Superior temporal gyrus (tissue), 1 donor: ENCODE measurements around the gene CCDC194.
"Not testable (repeated sequence)": the region's sequence is repeated elsewhere in the genome, so short reads cannot be mapped to it uniquely, and the experiment has no call there.

Experiments used
- DNase-seq: peaks from one replicate; pipeline ENCODE4 v3.0.0-alpha.2; 2016; ENCODE audit errors: extremely low spot score

The CCDC194 gene

DNA sequence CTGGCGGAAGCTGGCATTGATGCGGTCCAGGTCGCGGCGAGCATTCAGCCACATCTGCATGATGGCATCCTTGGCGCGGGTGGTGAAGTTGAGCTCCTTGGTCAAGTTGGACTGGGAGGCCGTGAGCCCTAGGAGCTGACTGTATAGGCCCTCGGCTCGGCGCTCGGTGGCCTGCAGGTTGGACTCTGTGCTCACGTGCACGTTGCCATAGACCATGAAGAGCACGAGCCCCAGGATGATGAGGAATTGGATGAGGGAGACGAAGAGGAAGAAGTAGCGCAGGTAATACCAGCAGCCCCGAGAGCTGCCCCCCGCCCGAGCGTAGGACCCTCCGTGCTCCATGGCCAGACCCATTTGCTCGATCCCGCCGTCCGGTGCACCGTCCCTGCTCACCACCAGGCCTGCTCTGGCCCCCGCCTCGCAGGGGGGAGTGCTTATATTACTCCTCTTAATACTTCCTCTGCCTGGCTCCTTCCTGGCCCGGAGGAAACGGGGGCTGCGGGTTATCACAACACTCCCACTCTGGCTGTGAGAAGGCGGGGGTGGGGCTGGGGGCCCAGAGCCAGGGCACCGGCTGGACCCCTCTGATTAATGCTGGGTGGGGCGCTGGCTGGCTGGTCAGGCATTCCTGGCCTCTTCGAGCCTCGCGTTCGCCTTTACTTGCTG is 16.9 kb downstream of the CCDC194 start, which contains the start of gene PLVAP:
Gene PLVAP (minus strand): TSS at position 408 of the 666 bp plus-strand sequence. CDS start 54 bp downstream, at position 354.
- no peak for DNase-seq

DNA sequence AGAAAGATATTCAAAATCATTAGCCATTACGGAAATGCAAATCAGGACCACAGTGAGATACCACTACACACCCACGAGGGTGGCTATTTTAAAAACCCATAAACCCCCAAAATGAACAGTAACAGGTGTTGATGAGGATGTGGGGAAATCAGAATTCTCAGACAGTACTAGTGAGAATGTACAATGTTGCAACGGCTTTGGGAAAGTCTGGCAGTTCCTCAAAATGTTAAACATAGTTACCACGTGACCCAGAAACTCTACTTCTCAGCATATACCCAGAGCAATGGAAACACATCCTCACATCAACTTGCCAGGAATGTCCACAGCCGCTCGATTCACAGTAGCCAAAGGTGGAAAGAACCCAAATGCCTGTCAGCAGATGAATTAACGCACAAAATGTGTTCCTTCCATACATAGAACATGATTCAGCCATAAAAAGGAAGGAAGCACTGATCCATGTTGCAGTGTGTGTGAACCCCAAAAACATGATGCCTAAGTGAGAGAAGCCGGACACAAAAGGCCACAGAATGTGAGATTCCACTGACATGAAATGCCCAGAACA is 23.9 kb downstream of the CCDC194 start:
- peak; percentile 74 for DNase-seq

DNA sequence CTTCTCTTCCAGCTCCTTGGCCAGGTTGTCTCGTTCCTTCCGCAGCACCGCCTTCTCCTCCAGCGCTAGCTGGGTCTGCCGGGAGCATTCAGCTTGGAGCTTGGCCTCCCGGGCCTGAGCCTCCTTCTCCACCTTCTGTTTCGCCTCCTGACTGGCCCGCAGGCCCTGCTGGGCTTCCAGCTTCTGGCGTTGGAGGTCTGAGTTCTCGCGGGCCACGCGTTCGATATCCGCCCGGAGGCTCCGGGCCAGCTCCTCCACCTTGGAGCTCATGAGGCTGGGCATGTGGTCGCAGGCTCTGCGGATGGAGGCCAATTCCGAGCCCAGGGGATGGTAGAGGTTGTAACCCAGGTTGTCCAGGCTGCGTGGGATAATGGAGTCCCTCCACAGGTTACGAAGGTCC is 28.6 kb downstream of the CCDC194 start:
- DNase-seq: no peak

DNA sequence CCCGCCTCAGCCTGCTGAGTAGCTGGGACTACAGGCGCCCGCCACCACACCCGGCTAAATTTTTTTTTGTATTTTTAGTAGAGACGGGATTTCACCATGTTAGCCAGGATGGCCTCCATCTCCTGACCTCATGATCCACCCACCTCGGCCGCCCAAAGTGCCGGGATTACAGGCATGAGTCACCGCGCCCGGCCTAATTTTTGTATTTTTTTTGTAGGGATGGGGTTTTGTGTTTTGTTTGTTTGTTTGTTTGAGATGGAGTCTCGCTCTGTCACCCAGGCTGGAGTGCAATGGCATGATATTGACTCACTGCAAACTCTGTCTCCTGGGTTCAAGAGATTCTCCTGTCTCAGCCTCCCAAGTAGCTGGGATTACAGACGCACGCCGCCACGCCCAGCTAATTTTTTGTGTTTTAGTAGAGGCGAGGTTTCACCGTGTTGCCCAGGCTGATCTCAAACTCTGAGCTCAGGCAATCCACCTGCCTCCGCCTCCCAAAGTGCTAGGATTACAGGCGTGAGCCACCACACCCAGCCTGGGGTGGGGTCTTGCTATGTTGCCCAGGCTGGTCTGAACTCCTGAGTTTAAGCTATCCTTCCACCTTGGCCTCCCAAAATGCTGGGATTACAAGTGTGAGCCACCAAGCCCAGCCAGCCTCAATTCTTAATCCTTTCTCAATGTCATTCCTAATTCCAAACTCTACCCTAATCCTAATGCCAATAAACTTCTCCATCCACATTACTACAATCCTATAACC is 30.0 kb downstream of the CCDC194 start:
- DNase-seq: not testable (repeated sequence)

DNA sequence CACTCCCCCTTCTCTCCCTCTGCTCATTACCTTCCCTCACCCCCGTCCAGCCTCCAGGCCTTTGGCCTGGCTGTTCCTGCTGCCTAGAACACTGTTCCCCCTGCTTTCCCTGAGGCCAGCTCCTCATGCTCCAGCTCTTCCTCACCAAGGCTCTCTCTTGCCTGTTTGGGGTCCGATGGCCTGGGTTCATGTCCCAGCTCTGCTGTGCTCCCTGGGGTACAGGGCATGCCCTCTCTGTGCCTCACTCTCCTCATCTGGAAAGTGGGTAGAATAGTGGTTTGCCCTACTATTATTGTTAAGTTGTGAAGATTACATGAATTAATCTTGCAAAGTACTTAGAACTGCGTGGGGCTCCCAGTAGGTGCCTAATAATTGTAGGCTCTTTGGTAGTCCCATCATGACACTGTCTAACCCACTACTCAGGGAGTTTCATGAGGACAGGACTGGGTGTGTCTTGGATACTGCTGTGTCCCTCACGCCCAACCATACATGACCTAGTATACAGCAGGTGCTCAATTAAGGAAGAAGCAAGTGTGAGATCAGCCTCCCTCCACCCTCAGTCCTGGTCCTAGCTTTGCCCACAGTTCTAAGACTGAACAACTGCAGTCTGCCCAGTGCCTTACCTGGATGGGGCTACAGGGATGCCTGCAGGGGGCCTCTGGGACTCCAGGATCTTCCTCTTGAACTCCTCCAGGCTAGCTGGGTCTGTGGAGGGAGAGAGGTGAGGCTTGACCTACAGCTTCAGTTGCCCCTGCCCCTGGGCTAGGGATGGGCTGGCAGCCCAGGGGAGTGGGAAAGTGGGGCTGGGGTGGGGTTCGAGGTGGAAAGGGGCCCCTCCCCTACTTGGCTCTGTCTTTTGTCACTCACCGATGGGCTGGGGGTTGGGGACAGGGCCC is 33.8 kb downstream of the CCDC194 start:
- no peak for DNase-seq

- DNase-seq: no peak
Observed at GRCh38 chr19:17358395-17358794, 35.6 kb downstream of the CCDC194 start.

GRCh38 chr19:17357724-17358123 is 36.3 kb downstream of the CCDC194 start:
- DNase-seq: no peak

- no peak for DNase-seq
Observed at GRCh38 chr19:17357078-17357666, 36.8 kb downstream of the CCDC194 start.

- no peak for DNase-seq
Observed at GRCh38 chr19:17353386-17353785, 40.6 kb downstream of the CCDC194 start.

- no peak for DNase-seq
Observed at GRCh38 chr19:17352608-17353280, 41.3 kb downstream of the CCDC194 start.

DNA sequence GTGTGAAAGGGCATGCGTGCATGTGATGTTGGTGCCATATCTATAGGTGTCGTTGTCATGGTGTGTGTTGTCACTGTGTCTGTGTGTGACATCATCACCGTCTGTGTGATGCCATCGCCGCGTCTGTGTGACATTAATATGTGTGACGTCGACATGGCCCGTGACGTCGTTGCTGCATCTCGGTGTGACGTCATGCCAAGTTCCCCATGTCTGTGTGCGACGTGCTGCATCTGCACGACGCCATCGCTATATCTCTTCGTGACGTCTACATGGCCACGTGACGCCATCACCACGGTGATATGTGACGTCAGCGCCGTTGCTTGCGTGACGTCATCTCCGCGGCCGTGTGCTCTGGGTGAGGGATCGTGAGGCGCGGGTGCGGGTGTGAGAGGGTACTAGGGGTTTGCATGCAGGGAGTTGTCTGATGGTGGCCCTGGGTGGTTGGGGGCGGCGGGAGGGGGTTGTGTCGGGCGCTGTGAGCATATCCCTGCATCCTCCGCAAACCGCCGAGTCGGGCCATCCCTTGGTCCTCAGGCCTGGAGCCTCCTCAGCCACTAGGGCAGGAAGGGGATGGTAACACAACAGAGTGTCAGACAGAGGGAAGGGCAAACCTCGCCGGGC is 42.1 kb downstream of the CCDC194 start:
- no peak for DNase-seq

GRCh38 chr19:17348700-17349099 is 45.3 kb downstream of the CCDC194 start:
- DNase-seq: no peak

DNA sequence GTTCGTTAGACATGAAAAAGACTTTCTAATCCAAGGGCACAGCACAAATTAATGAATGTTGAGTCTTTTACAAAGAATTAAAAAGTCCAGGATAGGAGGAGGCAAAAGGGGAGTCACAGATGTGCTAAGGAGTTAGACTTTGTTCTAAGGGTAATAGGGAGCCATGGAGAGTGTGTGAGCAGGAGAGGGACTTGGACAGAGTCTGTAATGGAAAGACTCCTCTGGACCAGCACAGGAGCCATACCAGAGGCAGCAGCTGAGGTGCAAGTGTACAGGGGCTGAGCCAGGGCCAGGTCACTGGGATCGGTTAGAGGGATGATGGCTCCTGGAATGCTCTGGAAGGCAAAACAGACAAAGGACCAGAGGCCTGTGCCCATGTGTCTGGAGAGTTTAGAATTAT is 46.1 kb downstream of the CCDC194 start:
- no peak for DNase-seq

- DNase-seq: no peak
Observed at GRCh38 chr19:17347361-17347760, 46.6 kb downstream of the CCDC194 start.

DNA sequence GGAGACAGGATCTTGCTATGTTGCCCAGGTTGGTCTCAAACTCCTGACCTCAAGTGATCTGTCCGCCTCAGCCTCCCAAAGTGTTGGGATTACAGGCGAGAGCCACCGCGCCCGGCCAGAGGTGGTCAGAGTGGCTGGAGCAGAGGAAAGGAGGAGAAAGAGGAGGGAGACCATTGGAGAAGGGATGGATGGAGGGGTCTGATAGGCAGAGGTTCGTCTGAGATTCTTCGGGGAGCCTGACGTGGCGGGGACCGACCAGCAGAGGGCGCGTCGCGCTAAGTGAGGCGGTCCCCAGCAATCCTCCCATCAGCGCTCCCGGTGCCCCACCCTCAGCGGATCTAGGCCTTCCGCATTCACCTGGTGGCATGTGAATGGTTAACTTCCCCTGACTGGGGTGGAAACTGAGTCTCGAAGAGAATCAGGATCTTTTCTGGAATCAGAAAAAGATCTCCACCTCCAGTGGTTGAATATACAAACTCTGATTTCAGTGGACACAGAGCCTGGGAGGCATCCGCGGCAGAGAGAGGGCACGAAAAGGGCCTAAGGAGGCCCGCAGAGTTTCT is 47.8 kb downstream of the CCDC194 start:
- peak; percentile 73 for DNase-seq

DNA sequence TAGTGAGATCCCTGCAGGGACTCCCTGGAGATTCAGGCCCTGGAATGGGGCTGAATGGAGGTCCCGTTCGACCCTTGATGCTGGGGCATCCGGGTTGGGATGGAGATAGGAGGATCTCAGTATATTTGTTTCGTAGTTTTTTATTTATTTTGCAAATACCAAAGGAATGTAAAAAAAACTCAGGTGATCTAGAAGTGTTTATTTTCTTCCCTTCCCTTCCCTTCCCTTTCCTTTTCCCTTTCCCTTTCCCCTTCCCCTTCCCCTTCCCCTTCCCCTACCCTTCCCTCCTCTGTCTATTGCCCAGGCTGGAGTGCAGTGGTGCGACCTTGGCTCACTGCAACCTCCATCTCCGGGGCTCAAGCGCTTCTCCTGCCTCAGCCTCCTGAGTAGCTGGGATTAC is 52.2 kb downstream of the CCDC194 start:
- no peak for DNase-seq

GRCh38 chr19:17341386-17341785 is 52.6 kb downstream of the CCDC194 start:
- DNase-seq: no peak

- no peak for DNase-seq
Observed at GRCh38 chr19:17340871-17341357, 53.1 kb downstream of the CCDC194 start.
